Fibroblast of skin of back (primary cell): Measurements from ENCODE around the gene NOL4L.

ENCODE experiments used
- DNase-seq: peaks from one replicate; pipeline ENCODE4 v3.0.0-alpha.2; 2013

The NOL4L gene

DNA sequence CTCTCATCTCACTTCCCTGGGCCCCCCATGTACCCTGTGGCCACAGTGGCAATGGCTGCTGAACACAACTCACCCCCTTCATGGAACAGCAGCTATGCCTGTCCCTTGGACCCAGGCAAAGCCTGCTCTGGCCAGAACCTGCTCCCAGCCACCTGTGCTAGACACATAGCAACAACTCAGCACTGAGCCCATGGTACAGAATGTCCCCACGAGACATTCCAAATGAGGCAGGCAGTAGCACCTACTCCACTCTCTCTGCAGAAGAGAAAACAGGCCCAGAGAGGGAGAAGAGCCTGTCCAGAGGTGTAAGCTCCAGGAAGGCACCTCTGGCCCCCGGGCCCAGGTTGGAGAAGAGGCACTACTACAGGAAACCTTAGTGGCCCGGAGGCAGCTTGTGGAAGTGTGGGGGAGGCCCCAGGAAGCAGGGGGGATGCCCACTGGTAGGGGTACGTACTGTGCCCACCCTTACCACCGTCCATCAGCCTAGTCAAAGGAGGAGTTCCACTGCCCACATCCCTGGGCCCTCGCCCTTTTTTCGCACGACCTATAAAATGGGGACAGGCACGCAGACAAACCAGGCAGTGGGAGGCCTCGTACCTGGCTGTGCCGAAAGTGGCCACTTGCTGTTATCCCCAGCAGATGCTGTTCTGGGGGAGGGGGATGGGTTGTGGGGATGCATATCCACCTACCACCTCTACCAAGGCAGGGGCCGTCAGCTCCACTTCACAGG, 129.8 kb downstream of the NOL4L start:
- no peak for DNase-seq

DNA sequence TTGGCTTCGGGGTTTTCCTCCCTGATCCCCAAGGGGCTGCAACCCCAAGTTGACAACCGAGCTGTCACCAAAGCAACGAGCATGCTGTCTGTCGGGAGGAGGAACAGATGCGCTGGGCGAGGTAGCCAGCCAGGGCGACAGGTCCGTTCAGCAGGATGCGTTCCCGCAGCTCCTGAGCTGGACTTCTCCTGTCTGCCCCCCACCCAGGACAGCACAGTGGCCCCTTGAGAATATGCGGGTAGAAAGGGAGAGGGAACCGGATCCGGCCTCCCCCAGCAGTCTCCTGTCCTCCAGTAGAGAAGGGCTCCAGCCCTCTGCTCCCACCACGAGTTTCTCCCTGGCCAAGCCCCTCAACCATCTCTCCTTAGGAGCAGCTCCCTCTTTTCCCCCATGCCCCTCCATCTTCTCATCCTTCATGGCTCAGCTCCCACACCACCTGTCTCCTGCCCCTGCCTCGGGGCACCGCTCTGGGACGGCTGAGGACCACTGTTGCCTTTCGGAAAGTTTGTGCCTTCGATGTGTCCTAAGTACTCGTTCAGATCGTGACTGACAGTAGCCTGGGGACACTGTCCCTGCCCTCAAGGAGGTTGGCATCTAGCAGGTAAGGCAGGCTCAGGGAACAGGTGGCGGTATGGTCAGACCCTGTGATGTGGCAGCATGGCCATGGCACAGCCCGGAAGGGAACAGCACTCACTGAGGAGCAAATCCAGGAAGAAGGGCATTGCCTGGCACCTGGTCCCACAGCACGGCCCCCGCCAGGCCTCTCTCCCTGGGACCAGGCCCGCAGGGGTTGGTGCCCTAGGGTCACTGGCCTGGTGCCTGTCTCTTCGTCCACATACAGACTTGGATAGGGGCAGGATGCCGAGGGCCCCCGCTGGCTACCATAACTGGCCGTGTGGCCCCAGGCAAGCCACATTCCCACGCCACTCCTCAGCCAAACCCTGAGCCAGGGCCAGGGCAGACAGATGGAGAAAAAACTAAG, 130.7 kb downstream of the NOL4L start:
- DNase-seq: no peak

DNA sequence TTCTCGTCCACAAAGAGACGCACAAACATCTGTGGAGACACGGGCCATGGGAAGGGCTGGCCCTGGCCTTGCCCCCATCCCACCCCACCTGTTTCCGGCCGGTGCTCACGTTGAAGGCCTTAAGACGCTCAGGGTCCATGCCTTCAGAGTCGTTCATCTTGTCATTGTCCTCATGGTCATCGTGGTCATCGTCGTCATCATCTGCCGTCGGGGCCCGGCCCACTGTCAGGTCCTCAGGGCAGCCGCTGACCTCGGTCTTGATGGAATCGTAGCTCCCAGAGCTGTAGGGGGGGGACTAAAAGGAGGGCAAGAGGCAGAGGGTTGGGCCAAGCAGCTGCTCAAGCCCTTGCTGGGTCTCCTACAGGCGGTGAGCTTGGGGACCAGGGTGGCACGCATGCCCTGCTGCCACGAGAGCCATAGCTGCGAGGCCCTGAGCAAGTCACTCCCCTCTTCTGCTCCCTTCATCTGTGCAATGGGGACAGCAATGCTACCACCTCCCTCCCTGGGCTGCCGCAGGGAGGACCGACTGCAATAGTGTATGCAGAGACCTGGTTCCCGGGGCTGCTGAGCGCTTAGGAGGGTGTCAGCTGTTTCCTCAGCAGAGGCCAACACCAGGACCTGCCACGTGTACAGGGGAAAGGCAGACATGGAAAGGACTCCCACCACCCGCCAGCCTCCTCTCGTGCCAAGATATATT, 131.5 kb downstream of the NOL4L start:
- no peak for DNase-seq

DNA sequence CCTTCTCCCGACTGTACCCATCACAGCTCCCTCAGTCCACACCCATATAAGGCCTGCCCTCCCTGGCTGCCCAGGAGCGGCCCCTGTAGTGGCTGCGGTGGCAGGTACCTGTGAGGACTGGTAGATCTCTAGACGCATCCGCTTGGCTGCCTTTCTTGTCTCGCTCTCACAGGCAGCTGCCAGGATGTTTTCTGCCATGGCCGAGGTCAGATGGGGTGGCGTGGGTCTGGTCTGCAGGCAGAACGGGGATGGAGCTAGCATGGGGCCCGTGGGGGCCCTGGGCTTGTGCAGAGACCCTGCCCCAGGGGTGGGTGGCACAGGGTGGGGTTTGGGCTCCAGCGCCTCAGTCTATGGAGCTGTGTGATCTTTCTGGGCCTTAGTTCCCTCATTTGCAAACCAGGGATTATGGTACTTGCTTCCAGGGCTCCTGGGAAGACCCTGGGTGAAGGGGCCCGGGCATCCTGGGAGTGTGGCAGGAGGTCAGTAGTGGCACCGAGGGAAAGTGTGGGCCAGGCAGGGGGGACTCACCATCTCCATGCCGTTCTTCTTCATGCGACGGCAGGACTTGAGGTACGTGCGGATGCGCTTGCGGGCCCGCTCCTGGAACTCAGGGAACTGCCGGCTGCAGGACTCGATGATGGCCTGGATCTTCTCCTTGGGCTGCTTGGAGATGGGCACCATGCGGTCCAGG, 132.2 kb downstream of the NOL4L start:
- DNase-seq: no peak

DNA sequence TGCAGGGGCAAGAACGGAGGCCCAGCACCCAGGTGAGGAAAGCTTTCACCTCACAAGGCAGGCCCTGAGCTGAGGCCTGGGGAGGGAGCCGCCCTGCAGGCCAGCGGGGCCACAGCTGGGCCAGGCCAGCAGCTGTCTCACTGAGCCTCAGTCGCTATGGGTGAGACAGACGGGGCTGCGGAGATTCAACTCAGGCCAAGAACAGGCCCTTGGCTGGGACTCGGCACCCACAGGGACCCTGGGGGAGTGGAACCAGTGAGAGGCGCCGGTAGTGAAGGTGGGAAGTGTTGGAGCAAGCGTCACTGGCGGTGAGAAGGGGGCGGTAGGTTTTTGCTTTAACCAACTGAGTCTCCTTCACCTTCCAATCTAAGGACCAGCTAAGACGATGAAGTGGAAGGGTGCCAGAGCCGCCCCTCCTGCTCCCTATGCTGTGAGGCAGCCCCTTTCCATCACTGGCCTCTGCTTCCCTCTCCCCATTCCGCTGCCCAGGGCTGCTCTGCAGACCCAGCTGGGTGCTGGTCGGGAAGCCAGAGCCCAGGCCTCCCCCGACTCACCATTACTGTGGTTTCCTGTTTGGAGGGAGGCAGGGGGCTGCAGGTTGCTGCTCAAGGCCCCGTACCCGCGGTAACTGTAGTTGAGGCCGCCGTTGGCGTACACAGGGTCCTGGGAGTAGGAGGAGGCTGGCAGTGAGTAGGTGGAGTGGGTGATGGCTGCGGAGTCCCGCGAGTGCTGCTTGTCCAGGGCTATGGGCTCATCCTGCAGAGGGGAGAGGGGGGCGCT, 133.3 kb downstream of the NOL4L start:
- DNase-seq: no peak

DNA sequence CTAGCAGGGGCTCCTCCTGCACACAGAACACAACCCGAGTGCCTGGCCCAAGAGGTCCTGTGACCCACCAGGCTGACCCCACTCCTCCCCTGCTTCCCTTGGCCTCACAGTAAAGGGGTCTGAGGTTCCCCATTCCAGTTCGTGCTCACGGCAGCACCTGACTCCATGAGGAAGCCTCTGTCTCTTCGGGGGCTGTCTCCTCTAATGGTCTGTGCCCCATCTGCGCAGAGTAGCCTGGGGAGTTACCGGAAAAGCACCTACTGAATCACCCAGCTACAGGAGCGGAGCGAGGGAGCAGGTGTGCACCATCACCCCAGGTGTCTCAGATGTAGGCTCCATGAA, 133.8 kb downstream of the NOL4L start:
- DNase-seq: no peak

DNA sequence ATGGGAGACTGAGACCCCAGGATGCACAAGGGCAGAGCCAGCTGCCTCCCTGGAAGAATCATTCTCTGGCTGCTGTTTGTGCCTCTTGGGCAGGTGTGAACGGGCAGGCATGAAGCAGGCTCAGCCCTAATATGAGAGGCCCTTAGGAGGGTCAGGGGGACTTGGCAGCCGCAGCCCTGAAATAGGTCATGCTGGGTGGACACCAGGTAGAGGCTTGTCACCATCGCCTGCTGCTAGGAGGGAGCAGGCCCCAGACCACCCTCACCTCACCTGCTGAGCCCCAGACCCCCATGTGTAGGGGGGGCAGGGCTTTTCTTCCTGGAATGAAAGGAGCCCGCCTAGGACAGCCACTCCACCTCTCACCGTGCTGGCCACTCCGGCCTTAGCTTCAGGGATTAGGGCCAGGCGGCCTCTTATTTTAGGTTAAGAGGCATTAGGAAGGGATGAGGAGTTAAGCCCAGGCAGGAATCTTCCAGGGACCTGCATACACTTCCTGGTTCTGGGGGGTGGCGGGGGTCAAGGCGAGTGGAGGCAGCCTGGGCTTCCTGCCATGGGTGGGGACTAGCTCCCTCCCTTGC, 134.6 kb downstream of the NOL4L start:
- DNase-seq: no peak

DNA sequence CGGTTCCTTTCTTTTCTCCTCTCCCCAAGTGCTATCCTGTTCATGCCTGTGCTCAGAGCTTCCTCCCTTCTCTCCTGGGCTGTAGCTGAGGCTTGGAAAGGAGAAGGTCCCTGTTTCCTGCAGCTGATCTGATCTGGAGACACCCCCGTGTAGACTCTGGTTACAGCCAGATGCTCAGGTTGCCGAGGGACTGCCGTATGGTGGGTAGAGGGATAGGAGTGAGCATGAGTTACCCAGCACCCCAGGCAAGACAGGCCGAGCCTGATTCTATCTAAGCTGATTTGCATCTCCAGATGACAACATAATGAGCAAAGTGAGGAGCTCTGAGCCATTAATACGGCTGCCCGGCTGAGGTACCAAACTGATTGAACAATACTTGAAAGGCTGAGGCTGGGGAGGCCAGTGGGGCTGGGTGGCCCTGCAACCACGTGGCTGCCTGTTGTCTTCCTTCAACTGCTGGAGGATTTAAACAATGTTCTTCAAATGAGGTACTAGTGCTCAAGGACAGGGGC, 135.2 kb downstream of the NOL4L start:
- no peak for DNase-seq

DNA sequence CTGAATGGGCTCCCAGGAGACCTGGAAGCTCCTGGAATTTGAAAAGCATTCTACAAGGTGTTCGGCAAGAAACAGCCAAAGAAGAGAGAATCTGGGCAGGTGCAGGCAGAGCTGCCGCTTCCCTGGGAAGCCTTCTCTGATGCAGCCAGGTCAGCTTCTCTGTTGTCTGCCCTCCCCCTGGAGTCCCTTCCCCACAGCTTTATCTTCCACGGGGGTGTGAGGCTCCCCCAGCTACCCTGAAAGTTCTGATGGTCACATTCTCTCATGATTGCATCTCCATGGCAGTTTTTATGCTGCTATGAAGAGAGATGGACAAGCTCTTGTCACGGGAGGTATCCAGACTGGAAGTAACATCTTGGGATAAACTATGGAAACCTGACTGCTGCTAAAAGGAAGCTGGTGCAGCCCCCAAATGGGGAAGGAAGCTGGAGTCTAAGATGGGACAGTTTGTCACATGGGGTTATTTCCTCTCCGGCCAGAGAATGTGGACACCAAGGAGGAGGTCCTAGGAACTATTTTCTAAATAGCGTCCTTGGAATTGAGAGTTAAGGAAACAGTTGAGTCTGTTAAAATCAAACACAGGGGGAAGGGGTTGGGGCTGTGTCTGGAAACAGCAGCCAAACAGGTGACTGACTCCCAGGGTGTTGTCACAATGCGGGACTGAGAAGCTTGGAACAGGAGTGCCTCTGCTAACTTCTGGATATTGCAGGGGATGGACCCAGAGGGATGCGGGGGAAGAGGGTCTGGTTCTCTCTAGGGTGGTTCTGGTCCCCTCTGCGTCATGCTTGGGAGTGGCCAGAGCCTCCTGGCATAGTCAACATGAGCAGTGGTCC, 135.9 kb downstream of the NOL4L start:
- DNase-seq: no peak

DNA sequence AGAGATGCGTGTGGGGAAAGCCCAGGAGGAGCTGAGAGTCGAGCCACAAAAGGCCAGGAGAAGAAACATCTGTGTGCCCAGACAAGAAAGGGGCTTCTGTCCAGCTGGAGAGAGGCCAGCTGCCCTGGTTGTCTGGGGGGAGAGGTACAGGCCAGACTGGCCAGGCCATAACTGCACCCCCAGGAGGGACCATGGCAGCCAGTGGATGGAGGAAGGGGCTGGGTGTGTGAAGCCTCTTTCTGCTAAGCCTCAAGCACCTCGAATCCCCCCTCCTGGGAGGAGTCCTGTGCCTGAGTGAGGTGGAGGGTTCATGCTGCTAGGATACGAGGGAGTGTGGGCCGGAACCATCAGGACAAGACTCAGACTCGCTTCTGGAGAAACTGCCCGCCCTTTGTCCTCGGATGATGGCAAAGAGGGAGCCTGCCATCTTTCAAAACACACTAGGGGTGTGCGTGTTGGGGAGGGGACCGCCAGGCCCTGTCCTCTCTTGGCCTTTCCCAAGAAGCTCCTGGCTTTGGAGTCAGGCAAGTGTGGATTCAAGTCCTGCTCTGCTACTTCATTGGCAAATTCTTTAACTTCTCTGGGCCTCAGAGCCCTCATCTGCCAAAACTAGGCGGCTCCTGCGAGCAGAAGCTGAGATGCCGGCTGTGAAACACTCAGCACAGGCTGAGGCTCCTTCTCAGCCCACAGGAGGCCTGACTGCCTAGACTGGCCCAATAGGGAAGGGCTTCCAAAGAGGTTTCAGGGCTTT, 136.7 kb downstream of the NOL4L start:
- DNase-seq: no peak

DNA sequence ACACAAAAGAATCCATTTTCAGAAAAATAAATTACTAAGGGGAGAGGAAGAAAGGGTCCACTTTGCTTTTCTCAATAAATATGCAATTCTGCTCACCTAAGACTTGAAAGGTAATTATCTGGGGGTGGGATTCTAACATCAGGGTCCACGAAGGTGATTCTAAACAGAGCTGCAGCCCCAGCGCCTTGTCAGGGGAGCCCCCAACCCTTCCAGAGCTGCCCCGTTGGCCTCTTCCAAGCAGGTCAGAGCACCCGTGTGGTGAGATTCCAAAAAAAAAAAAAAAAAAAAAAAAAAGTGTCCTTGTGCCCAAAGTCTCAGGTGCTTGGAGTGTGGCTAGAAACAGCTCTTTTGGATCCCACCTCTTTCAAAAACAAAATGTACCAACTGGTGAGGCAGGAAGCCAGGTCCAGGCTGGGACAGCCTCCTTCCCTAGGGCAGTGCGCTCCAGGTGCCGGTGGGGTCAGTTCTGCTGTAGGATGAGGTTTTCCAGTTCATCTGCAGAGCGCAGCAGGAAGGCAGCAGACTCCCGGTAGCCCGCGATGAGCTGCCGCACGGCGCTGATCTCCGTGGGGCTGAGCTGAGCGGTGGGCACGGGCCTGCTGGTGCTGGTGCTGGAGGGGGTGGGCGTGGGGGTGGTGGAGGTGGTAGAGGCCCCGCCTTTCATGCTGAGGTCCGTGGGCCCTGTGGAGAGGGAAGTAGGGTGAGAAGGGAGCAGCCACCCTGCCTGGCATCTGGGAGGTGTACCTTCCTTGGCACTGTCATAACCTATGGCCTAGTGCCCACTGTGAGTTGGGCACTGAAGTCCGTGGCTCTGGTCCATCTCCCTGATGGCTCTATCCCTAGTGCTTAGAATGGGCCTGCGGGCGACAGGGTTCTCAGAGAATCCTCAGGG, 137.8 kb downstream of the NOL4L start:
- no peak for DNase-seq

DNA sequence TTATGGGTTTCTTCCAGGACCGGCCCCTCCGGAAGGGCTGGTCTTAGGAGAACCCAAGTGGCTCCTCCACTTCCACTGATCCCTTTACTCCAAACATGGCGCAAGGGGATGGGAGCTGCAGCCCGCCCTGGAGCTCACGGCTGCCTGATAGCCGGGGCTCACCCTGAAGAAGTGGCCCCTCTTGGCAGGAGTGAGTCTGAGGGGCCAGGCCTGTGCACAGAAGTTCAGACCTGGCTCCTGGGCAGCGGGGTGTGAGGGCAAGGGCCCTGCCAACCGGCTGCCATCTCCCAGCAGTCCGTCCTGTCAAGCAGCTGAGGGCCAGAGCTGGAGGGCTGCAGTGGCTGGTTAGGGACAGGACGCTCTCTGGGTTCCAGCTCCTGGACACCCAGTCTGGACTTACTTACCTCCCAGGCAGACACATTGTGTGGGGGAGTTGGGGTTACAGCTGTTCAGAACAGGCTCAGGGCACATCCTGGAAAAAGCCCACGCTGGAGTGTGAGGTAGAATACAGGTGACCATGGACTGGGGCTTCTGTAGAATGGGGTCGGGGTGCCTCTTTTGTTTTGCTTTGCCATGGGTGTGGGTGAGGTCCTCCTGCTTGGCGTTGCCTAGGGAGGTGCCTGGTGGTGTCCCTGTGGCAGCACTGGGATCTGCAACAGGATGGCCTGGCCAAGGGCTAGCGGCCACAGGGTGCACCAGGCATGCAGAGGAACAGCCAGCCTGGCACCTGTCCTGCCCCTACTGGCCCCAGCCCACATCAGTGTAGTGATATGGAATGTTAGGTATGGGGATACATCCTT, 138.6 kb downstream of the NOL4L start:
- no peak for DNase-seq

DNA sequence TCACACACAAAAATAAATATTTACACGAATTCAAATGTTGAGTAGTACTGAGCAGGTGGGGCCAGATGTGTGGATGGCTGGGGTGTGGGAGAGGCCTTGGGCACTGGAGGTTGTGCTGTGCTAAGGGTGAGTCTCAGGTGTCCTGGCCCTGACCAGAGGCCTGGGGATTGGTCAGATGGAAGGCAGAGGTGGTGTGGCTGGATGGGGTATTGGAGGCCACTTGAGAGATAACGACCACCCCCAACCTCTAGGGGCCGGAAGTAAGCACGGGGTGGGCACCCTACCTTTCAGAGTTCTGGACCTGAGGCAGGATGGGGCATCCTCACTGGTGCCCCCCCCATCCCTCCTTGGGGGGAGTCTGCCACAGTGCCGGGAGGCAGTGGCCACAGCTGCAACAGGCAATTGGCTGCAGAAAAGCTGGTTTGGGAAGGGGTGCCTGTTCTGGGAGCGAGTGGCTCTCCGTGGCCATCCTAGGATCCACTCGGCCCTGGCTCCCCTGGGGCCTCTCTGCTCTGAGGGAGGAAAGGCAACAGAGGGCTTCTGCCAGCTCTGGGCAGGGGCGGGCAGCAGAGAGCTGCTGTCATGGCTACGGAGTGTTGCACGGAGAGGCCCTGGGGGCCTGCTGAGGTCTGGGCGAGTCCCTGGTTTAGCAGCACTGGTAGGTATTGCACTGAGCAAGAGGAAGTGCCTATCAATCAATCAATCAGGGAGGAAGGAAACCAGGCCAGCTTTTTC, 139.4 kb downstream of the NOL4L start:
- DNase-seq: no peak

DNA sequence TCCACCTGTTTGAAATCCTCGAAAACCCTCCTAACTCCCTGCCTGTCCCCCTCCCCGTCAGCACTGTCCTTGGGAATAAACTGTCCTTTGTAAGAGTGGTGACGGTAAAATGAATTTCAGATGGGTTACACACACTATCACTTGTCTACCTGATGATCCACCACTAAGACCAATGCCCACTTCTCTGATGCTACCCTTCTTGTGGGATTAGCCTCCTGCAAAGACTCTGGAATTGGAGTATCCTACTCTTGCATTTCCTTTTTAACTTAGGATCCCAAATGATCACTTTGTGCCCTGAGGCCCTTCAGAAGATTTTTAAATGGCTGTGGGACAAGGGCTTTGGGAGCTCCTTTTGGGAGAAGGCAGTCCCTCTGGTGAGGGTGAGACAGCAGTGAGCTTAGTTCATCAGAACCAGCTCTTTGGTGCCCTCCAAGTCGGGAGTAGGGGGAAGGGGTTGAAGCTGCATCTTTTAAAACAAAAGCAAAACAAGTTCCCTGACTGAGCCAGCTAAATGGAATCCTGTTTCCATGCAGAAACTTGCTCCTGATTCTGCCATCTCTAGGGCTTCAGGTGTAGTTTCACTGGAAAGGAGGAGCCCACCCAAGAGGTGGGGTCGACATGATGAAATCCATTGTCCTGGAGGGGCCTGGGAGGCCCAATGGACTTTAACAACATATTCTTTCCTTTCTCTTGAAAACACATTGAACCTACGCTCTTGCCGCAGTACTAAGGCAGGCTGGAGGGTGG, 140.5 kb downstream of the NOL4L start:
- no peak for DNase-seq

DNA sequence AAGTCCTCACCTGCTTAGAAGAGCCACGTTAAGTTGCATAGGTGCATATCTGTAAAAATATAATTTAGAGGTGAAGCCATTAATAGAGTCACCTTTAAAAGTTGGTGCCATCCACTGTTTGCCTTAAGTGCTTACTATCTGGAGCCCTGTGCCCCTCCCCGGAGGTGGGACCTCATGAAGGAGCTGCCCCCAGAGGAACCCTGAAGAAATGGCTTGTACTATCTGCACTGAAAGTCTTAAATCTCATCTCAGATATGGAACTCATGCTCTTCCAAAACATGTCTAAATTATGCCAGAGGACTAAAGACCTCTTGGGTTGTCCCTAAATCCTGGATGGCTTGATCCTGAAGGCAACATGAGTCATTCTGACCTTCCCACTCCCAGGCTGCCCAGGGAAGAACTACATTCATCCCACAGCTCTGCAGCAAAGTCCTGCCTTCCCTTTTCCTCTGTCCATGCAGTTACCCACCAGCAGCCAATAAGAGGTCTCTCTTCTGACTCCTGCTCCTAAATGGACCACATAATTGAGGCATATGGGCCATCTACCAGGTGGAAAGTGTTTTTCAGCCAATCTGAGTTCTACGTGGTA, 141.7 kb downstream of the NOL4L start:
- DNase-seq: no peak
